HepG2 (cell line): ENCODE measurements around the gene SLC35A3. TPM values are rescaled to one million over a fixed set of nuclear protein-coding genes. Genes with fewer than 3 reads are reported as not detected.

ENCODE experiments used
- ATAC-seq: fragments of 200-7000 bp; cut with Tn5 transposase; 3 replicates; pipeline ENCODE4 v1.9.1; 2020; ENCODE audit warnings: mild to moderate bottlenecking, moderate library complexity
- BruUV-seq: library from RNA; stranded (reverse); fragments of 400-500 nt; replicated peaks from 2 replicates; lab custom pipeline; 2021; lab: Mats Ljungman, UMichigan
- CTCF ChIA-PET: fragments of 300-600 bp; formaldehyde crosslinking; extraction: SDS; loops from one replicate; lab custom pipeline; 2021; ENCODE audit warnings: low total read pairs, inconsistent platforms, low intra/inter-chr PET ratio; lab: Yijun Ruan, JAX
- POLR2A ChIA-PET: fragments of 350-600 bp; sonication (Branson Sonifier 250); formaldehyde crosslinking; loops from one replicate; lab custom pipeline; 2020; ENCODE audit warnings: antibody characterized with exemption, inconsistent platforms; lab: Yijun Ruan, JAX
- DNase-seq: peaks from one replicate; pipeline ENCODE4 v3.0.0-alpha.2; 2015; ENCODE audit warnings: low spot score
- FAIRE-seq: peaks from 3 replicates; lab custom pipeline; 2011; peaks lifted over from hg19 to GRCh38; lab: Jason Lieb, UNC
- H2AFZ ChIP-seq: one replicate; pipeline ENCODE4 v1.6.1; 2011; ENCODE audit warnings: low read length, inconsistent platforms
- H3K27ac ChIP-seq: fragments of 300-600 bp; 3 replicates; pipeline ENCODE4 v1.8.0; 2011; ENCODE audit warnings: mixed run types, mild to moderate bottlenecking, mixed read lengths, low read length, inconsistent platforms; ENCODE audit not compliant: insufficient read depth; ENCODE audit errors: extremely low read length
- H3K27me3 ChIP-seq, 2 experiments: fragments of 200-600 bp in 1 of 2; 2 replicates in 1 of 2; 3 replicates in 1 of 2; pipeline versions ENCODE4 v1.6.0 to v1.8.0; 2011; ENCODE audit warnings: low read length in 2 of 2, mild to moderate bottlenecking in 2 of 2, moderate library complexity in 2 of 2, inconsistent platforms in 1 of 2; ENCODE audit not compliant: insufficient read depth in 2 of 2, control insufficient read depth in 1 of 2
- H3K36me3 ChIP-seq, 2 experiments: fragments of 200-600 bp in 1 of 2; replicated peaks in 1 of 2; 2 replicates in 1 of 2; 3 replicates in 1 of 2; pipeline versions ENCODE4 v1.5.1 to v1.8.0; 2011; ENCODE audit warnings: low read length in 2 of 2, inconsistent platforms in 1 of 2; ENCODE audit not compliant: insufficient read depth in 2 of 2, control insufficient read depth in 1 of 2
- H3K4me1 ChIP-seq: 2 replicates; pipeline ENCODE4 v1.5.1; 2012; ENCODE audit warnings: low read length, inconsistent platforms; ENCODE audit not compliant: insufficient read depth
- H3K4me2 ChIP-seq: 2 replicates; pipeline ENCODE4 v1.6.0; 2011; ENCODE audit warnings: low read depth, low read length, inconsistent platforms
- H3K4me3 ChIP-seq, 3 experiments: fragments of 200-600 bp in 1 of 3; sonication (generic), shearing (Covaris generic) in 1 of 3; replicated peaks in 1 of 3; 2 replicates each; pipeline ENCODE4 v1.5.1; 2011 to 2016; ENCODE audit warnings: low read length in 3 of 3, inconsistent platforms in 2 of 3, low read depth in 2 of 3, mild to moderate bottlenecking in 2 of 3, control low read depth in 1 of 3, mixed read lengths in 1 of 3; ENCODE audit not compliant: insufficient read depth in 1 of 3
- H3K79me2 ChIP-seq: one replicate; pipeline ENCODE4 v1.6.1; 2011; ENCODE audit warnings: low read length, inconsistent platforms; ENCODE audit not compliant: insufficient read depth
- H3K9ac ChIP-seq: 2 replicates; pipeline ENCODE4 v1.6.0; 2011; ENCODE audit warnings: mild to moderate bottlenecking, low read depth, low read length, inconsistent platforms; ENCODE audit not compliant: insufficient read depth
- H3K9me3 ChIP-seq: 2 replicates; pipeline ENCODE4 v1.5.1; 2012; ENCODE audit warnings: mild to moderate bottlenecking, low read length
- H4K20me1 ChIP-seq: 2 replicates; pipeline ENCODE4 v1.6.0; 2011; ENCODE audit warnings: inconsistent platforms, mild to moderate bottlenecking, low read length, moderate library complexity; ENCODE audit not compliant: insufficient read depth
- ATF4 ChIP-seq, 2 experiments: fragments of 450-650 bp in 1 of 2; sonication (generic) in 1 of 2; formaldehyde crosslinking; IDR thresholded peaks; 2 replicates each; pipeline versions ENCODE4 v1.5.0 to v1.8.0; 2020 to 2022; ENCODE audit warnings: mild to moderate bottlenecking in 1 of 2, missing genetic modification reagents in 1 of 2
- ESRRA ChIP-seq: sonication (generic); formaldehyde crosslinking; IDR thresholded peaks from 2 replicates; pipeline ENCODE4 v1.5.1; 2020; ENCODE audit warnings: mild to moderate bottlenecking, low read depth, missing genetic modification reagents
- FLYWCH1 ChIP-seq: sonication (generic); formaldehyde crosslinking; IDR thresholded peaks from 2 replicates; pipeline ENCODE4 v1.8.1; 2023; ENCODE audit warnings: mild to moderate bottlenecking, missing genetic modification reagents
- KLF16 ChIP-seq, 2 experiments: sonication (generic) in 1 of 2; formaldehyde crosslinking in 1 of 2; IDR thresholded peaks; 2 replicates each; pipeline versions ENCODE4 v1.6.1 to v1.8.0; 2016 to 2023; ENCODE audit warnings: missing genetic modification reagents in 2 of 2, missing compliant biosample characterization in 1 of 2
- NFKB2 ChIP-seq: sonication (generic); formaldehyde crosslinking; IDR thresholded peaks from 2 replicates; pipeline ENCODE4 v1.4.0; 2020; ENCODE audit warnings: missing genetic modification reagents, borderline replicate concordance
- POLR2A ChIP-seq, 2 experiments: IDR thresholded peaks; 2 replicates each; pipeline ENCODE4 v1.6.1; 2011; ENCODE audit warnings: low read depth in 2 of 2, low read length in 2 of 2, mild to moderate bottlenecking in 1 of 2, moderate library complexity in 1 of 2; ENCODE audit not compliant: insufficient read depth in 1 of 2
- TCF12 ChIP-seq, 2 experiments: fragments of 450-650 bp in 1 of 2; sonication (generic) in 1 of 2; formaldehyde crosslinking in 1 of 2; IDR thresholded peaks; 2 replicates each; pipeline versions ENCODE4 v1.6.1 to v1.8.0; 2017 to 2022; ENCODE audit warnings: antibody characterized with exemption in 1 of 2, mild to moderate bottlenecking in 1 of 2, missing genetic modification reagents in 1 of 2, moderate library complexity in 1 of 2
- TGIF2 ChIP-seq: IDR thresholded peaks from 2 replicates; pipeline ENCODE4 v1.6.1; 2016; ENCODE audit warnings: control low read depth, missing compliant biosample characterization
- UBTF ChIP-seq: sonication (generic); formaldehyde crosslinking; IDR thresholded peaks from 2 replicates; pipeline ENCODE4 v1.4.0; 2020; ENCODE audit warnings: mild to moderate bottlenecking, missing genetic modification reagents
- ZNF296 ChIP-seq: sonication (generic); formaldehyde crosslinking; conservative IDR thresholded peaks from 2 replicates; pipeline ENCODE4 v1.5.0; 2020; ENCODE audit warnings: mild to moderate bottlenecking, missing genetic modification reagents
- ZNF383 ChIP-seq: sonication (generic); formaldehyde crosslinking; IDR thresholded peaks from 2 replicates; pipeline ENCODE4 v1.4.0; 2020; ENCODE audit warnings: missing genetic modification reagents, mild to moderate bottlenecking, borderline replicate concordance
- ZNF558 ChIP-seq: sonication (generic); formaldehyde crosslinking; IDR thresholded peaks from 2 replicates; pipeline ENCODE4 v1.9.0; 2022; ENCODE audit warnings: mild to moderate bottlenecking, missing genetic modification reagents, borderline replicate concordance
- ZNF598 ChIP-seq: sonication (generic); formaldehyde crosslinking; IDR thresholded peaks from 2 replicates; pipeline ENCODE4 v1.5.1; 2020; ENCODE audit warnings: mild to moderate bottlenecking, missing genetic modification reagents, borderline replicate concordance
- ZNF607 ChIP-seq: sonication (generic); formaldehyde crosslinking; IDR thresholded peaks from 2 replicates; pipeline ENCODE4 v1.5.1; 2020; ENCODE audit warnings: missing genetic modification reagents, mild to moderate bottlenecking, borderline replicate concordance
- WGBS: methylation state at CpG from one replicate; pipeline ENCODE4 v1.1.6; 2017; ENCODE audit warnings: low lambda C conversion rate; 5-methylcytosine and 5-hydroxymethylcytosine counted together
- in situ Hi-C: cut with HindIII; loops from 2 replicates; pipeline ENCODE4 v1.10.0; 2017; ENCODE audit warnings: low pct_unique_long_range_greater_than_20kb; ENCODE audit not compliant: extremely low pct_ligation_motif_present
- intact Hi-C: fragments of 100-400 bp; cut with micrococcal nuclease; formaldehyde crosslinking; loops from one replicate; pipeline ENCODE4 v1.10.0; 2022; ENCODE audit not compliant: unreplicated experiment
- polyA plus RNA-seq, 8 experiments: library from polyadenylated mRNA; depleted of rRNA in 3 of 8; stranded (reverse) in 7 of 8; unstranded in 1 of 8; fragments of >200 nt; fragmentation: Illumina TruSeq in 4 of 8; extraction: Trizol in 4 of 8; gene quantifications; 2 replicates each; pipeline versions ENCODE4 v1.2.1 to v1.2.3, GENCODE V29; 2011 to 2016; ENCODE audit warnings: low read depth in 4 of 8, missing spikeins in 1 of 8, mixed read lengths in 1 of 8; ENCODE audit not compliant: insufficient read depth in 1 of 8
- total RNA-seq, 5 experiments: library from RNA; depleted of rRNA; stranded (reverse); fragments of >200 nt; fragmentation: Illumina TruSeq; extraction: Trizol; gene quantifications; 2 replicates each; pipeline ENCODE4 v1.2.3, GENCODE V29; 2016; ENCODE audit warnings: low read depth in 1 of 5
- TF ChIP-seq, protein P1 (sequence below): sonication (generic); formaldehyde crosslinking; IDR thresholded peaks from 2 replicates; pipeline ENCODE4 v1.8.1; 2023; ENCODE audit warnings: mild to moderate bottlenecking, moderate library complexity, missing genetic modification reagents
- TF ChIP-seq, protein P2 (sequence below): IDR thresholded peaks from 2 replicates; pipeline ENCODE4 v1.6.1; 2016; ENCODE audit warnings: missing compliant biosample characterization, missing genetic modification reagents, borderline replicate concordance
- TF ChIP-seq, protein P3 (sequence below): sonication (generic); formaldehyde crosslinking; IDR thresholded peaks from 2 replicates; pipeline ENCODE4 v1.5.1; 2020; ENCODE audit warnings: missing genetic modification reagents, mild to moderate bottlenecking, borderline replicate concordance

Gene SLC35A3
- total and polyA plus RNA-seq, 2 of the 13 experiments (the other 11 are each of a cell fraction or from before 2014, with no cell fraction given) = 11.2 to 24.9 TPM

- no peaks in the 10 kb centered on the region for H3K36me3 ChIP-seq
- DNase-seq = no peak
- peaks cover 53% of the 10 kb centered on the region for H3K4me1 ChIP-seq
- peak overlapping the region; percentile 99 for H3K9ac ChIP-seq
- H3K27ac ChIP-seq = peak overlapping the region; percentile 94
- peak overlapping the region; percentile 87 for H3K4me2 ChIP-seq
- no peaks in the 10 kb centered on the region; a peak in 1 of 5 replicates for H3K27me3 ChIP-seq
- H2AFZ ChIP-seq = no peak overlapping the region
- ATAC-seq = no peak
- H3K79me2 ChIP-seq = peaks cover 71% of the 10 kb centered on the region
- H3K9me3 ChIP-seq = no peaks in the 10 kb centered on the region
- FAIRE-seq = no peak
- ChIA-PET CTCF (no interaction called here), POLR2A (interaction anchor here (1.0 to 2.9 kb wide), 7 partner anchors 9 to 187 kb away, joined by 3 to 25 read pairs (median 5); partner anchors contain the start of genes AGL and SLC35A3)
- intact Hi-C loops = loop anchor here (10.0 kb wide), 1 partner anchor 317 kb away; the partner anchor contains the start of gene CDC14A
- BruUV-seq = no TSS peak
- in situ Hi-C loops = loop anchor here (5.0 kb wide), 1 partner anchor 230 kb away; no protein-coding TSS in a partner anchor
- H3K4me3 ChIP-seq = peak overlapping the region; percentile 91 to 99 (median 97)
- 0% methylated on average over 8 of the region's 8 CpGs for WGBS
- H4K20me1 ChIP-seq = peaks cover 23% of the 10 kb centered on the region; the same call in 1 of the 2 replicates
- TF ChIP-seq NFKB2 = no peak
- no peak for TF ChIP-seq ZNF598 (CRISPR knock-in tag)
- no peak for TF ChIP-seq ZNF296 (CRISPR knock-in tag)
- TF ChIP-seq TCF12 (IDR thresholded peaks at IDR 0.05) = no peak
- TF ChIP-seq TCF12 (CRISPR knock-in tag; IDR thresholded peaks at IDR 0.05) = no peak
- no peak for TF ChIP-seq TGIF2 (CRISPR knock-in tag)
- TF ChIP-seq, protein P1, sequence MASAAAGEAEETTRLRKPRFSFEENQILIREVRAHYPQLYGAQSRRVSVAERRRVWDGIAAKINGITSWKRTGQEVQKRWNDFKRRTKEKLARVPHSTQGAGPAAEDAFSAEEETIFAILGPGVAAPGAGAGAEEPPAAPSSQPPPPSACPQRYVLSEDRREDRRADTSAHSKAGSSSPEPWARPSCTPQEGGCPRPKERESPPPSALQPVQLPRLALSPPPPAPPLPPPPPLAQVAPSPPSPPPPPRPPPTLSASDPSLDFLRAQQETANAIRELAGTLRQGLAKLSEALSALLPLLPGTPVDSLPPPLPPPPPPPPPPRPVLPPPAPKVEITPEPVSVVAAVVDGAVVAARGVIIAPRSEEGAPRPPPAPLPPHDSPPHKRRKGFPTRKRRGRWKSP = no peak; the same call in 1 of the 2 replicates
- peak; percentile 52; the same call in 1 of the 2 replicates for TF ChIP-seq FLYWCH1
- TF ChIP-seq, protein P2, sequence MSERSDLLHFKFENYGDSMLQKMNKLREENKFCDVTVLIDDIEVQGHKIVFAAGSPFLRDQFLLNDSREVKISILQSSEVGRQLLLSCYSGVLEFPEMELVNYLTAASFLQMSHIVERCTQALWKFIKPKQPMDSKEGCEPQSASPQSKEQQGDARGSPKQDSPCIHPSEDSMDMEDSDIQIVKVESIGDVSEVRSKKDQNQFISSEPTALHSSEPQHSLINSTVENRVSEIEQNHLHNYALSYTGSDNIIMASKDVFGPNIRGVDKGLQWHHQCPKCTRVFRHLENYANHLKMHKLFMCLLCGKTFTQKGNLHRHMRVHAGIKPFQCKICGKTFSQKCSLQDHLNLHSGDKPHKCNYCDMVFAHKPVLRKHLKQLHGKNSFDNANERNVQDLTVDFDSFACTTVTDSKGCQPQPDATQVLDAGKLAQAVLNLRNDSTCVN (CRISPR knock-in tag) = no peak
- TF ChIP-seq ESRRA (CRISPR knock-in tag) = no peak
- no peak for TF ChIP-seq ZNF607 (CRISPR knock-in tag)
- TF ChIP-seq ATF4 (CRISPR knock-in tag; IDR thresholded peaks at IDR 0.05) = 0 out of 4 replicates have a peak, but pooled peaks of 1 of the 2 experiments have one; percentile 42
- TF ChIP-seq ZNF383 = no peak
- TF ChIP-seq, protein P3, sequence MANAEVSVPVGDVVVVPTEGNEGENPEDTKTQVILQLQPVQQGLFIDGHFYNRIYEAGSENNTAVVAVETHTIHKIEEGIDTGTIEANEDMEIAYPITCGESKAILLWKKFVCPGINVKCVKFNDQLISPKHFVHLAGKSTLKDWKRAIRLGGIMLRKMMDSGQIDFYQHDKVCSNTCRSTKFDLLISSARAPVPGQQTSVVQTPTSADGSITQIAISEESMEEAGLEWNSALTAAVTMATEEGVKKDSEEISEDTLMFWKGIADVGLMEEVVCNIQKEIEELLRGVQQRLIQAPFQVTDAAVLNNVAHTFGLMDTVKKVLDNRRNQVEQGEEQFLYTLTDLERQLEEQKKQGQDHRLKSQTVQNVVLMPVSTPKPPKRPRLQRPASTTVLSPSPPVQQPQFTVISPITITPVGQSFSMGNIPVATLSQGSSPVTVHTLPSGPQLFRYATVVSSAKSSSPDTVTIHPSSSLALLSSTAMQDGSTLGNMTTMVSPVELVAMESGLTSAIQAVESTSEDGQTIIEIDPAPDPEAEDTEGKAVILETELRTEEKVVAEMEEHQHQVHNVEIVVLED (CRISPR knock-in tag) = no peak
- no peak for TF ChIP-seq KLF16 (CRISPR knock-in tag; IDR thresholded peaks at IDR 0.05)
- no peak for TF ChIP-seq UBTF (CRISPR knock-in tag)
- TF ChIP-seq ZNF558 = no peak
- TF ChIP-seq POLR2A (IDR thresholded peaks at IDR 0.05; ENCODE audit: insufficient read depth in 1 of 2, low read depth in 2 of 2, low read length in 2 of 2) = no peak
These were observed 67.8 kb downstream of the SLC35A3 start for GRCh38 chr1:100037656-100037926.
